PC-3 (cell line): Measurements from ENCODE around the gene ATG7. TPM values are rescaled to one million over a fixed set of nuclear protein-coding genes. Genes with fewer than 3 reads are reported as not detected.

Experiments
- ATAC-seq: fragments of 200-7000 bp; cut with Tn5 transposase; 2 replicates; pipeline ENCODE4 v1.9.1; 2020; ENCODE audit warnings: mild to moderate bottlenecking, moderate library complexity
- BruUV-seq: library from RNA; stranded (reverse); fragments of 400-500 nt; replicated peaks from 2 replicates; lab custom pipeline; 2021; lab: Mats Ljungman, UMichigan
- CTCF ChIA-PET: fragments of 300-600 bp; sonication (Branson Sonifier 250); formaldehyde crosslinking; loops from one replicate; lab custom pipeline; 2022; ENCODE audit warnings: antibody characterized with exemption; lab: Charles Lee
- POLR2A ChIA-PET: fragments of 300-600 bp; sonication (Branson Sonifier 250); formaldehyde crosslinking; loops from one replicate; lab custom pipeline; 2022; ENCODE audit warnings: antibody characterized with exemption; ENCODE audit not compliant: unreplicated experiment; lab: Charles Lee
- DNase-seq: peaks from one replicate; pipeline ENCODE4 v3.0.0-alpha.2; 2015
- H2AFZ ChIP-seq: fragments of 300-600 bp; sonication (generic); 2 replicates; pipeline ENCODE4 v1.6.0; 2016; ENCODE audit warnings: antibody characterized with exemption, low read length
- H3F3A ChIP-seq: fragments of 300-600 bp; sonication (generic); one replicate; pipeline ENCODE4 v1.6.0; 2017; ENCODE audit warnings: antibody characterized with exemption, low read length, control low read depth, mild to moderate bottlenecking; ENCODE audit not compliant: unreplicated experiment
- H3K27ac ChIP-seq: fragments of 300-600 bp; sonication (generic); 2 replicates; pipeline ENCODE4 v1.5.1; 2016; ENCODE audit warnings: mild to moderate bottlenecking, low read length
- H3K27me3 ChIP-seq: fragments of 300-600 bp; sonication (generic); 2 replicates; pipeline ENCODE4 v1.6.1; 2016; ENCODE audit warnings: low read length, mixed read lengths
- H3K36me3 ChIP-seq: fragments of 300-600 bp; sonication (generic); 2 replicates; pipeline ENCODE4 v1.6.1; 2016; ENCODE audit warnings: low read depth, mixed run types, low read length, mixed read lengths
- H3K4me1 ChIP-seq: fragments of 300-600 bp; sonication (generic); 2 replicates; pipeline ENCODE4 v1.5.1; 2016; ENCODE audit warnings: low read length; ENCODE audit not compliant: insufficient read depth
- H3K4me2 ChIP-seq: fragments of 300-600 bp; sonication (generic); 2 replicates; pipeline ENCODE4 v1.6.0; 2016; ENCODE audit warnings: low read length
- H3K4me3 ChIP-seq: fragments of 300-600 bp; sonication (generic); 2 replicates; pipeline ENCODE4 v1.5.1; 2016; ENCODE audit warnings: mild to moderate bottlenecking, low read length, mixed read lengths
- H3K79me2 ChIP-seq: fragments of 300-600 bp; sonication (generic); 2 replicates; pipeline ENCODE4 v1.6.1; 2017; ENCODE audit warnings: low read length, mixed read lengths
- H3K9ac ChIP-seq: fragments of 300-600 bp; sonication (generic); 2 replicates; pipeline ENCODE4 v1.6.0; 2016; ENCODE audit warnings: mild to moderate bottlenecking, low read length
- H3K9me2 ChIP-seq: fragments of 300-600 bp; sonication (generic); replicated peaks from 2 replicates; pipeline ENCODE4 v1.6.1; 2016; ENCODE audit warnings: mixed run types, low read length, mixed read lengths
- H3K9me3 ChIP-seq: fragments of 300-600 bp; sonication (generic); 2 replicates; pipeline ENCODE4 v1.6.1; 2016; ENCODE audit warnings: low read length, mixed read lengths
- H4K20me1 ChIP-seq: fragments of 300-600 bp; sonication (generic); 2 replicates; pipeline ENCODE4 v1.6.1; 2016; ENCODE audit warnings: low read length, mixed read lengths
- EZH2 ChIP-seq: fragments of 300-600 bp; sonication (generic); IDR thresholded peaks from one replicate; pipeline ENCODE4 v1.6.1; 2017; ENCODE audit warnings: antibody characterized with exemption, mild to moderate bottlenecking, low read length; ENCODE audit not compliant: unreplicated experiment
- EZH2phosphoT487 ChIP-seq: fragments of 300-600 bp; sonication (generic); IDR thresholded peaks from 2 replicates; pipeline ENCODE4 v1.6.1; 2018; ENCODE audit warnings: mild to moderate bottlenecking, antibody characterized with exemption, low read length, borderline replicate concordance
- intact Hi-C: fragments of 100-400 bp; cut with micrococcal nuclease; formaldehyde crosslinking; loops from 2 replicates; pipeline ENCODE4 v1.9.0; 2023
- total RNA-seq: library from RNA; depleted of rRNA; stranded (reverse); fragments of >200 nt; gene quantifications from 2 replicates; pipeline ENCODE4 v1.2.3, GENCODE V29; 2014
- TF ChIP-seq, protein P1 (sequence below): fragments of 300-600 bp; sonication (generic); conservative IDR thresholded peaks from 2 replicates; pipeline ENCODE4 v1.5.1; 2017; ENCODE audit warnings: antibody characterized with exemption, low read depth, mild to moderate bottlenecking, low read length

Gene ATG7
- total RNA-seq, 1 experiment from 2014 or later, result 36.5 TPM

DNA sequence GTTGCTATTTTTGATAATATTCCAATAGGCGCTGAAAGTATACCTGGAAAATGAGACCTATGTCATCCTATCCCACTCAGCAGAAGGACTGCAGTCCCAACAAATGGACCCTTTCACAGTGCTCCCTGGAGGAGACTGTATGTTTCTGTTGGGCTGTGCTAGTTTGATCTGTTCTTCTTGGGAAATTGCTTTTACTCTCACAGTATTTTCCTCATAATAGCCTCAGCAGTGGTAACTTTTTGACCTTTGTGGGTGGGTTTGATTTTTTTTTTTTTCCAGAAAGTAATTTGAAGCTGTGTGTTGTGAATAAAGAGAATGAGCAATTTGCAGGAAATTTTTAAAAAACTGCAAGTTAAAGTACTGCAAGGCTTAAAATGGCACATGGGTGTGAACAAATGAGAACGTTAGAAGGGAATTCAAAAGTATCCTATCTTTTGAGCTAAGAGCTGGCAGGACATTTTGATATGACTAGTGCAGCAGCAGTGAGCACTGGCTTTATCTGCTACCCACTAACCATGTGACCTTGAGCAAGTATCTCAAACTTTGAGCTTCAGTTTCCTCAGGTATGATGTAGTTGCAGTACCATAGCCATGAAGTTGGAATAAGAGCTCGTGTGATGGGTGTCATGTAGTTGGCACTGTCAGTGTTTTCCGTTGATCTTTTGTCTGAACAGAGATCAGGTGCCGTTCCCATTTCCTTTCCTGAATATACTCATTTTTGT, 118.4 kb downstream of the ATG7 start:
- Histone ChIP-seq H3K36me3 (no peaks in the 10 kb centered on the region), H3K9me2 (no peaks in the 10 kb centered on the region), H4K20me1 (no peaks in the 10 kb centered on the region), H3K4me3 (no peak overlapping the region), H3K9me3 (no peaks in the 10 kb centered on the region), H3K79me2 (no peaks in the 10 kb centered on the region), H3K27me3 (no peaks in the 10 kb centered on the region), H2AFZ (no peak overlapping the region), H3F3A (no peaks in the 10 kb centered on the region), H3K27ac (no peak overlapping the region), H3K4me1 (no peaks in the 10 kb centered on the region; the same call in 1 of the 2 replicates), H3K4me2 (no peak overlapping the region), H3K9ac (no peak overlapping the region)
- ChIA-PET POLR2A (no interaction called here), CTCF (no interaction called here)
- TF ChIP-seq EZH2, result no peak
- TF ChIP-seq, protein P1, sequence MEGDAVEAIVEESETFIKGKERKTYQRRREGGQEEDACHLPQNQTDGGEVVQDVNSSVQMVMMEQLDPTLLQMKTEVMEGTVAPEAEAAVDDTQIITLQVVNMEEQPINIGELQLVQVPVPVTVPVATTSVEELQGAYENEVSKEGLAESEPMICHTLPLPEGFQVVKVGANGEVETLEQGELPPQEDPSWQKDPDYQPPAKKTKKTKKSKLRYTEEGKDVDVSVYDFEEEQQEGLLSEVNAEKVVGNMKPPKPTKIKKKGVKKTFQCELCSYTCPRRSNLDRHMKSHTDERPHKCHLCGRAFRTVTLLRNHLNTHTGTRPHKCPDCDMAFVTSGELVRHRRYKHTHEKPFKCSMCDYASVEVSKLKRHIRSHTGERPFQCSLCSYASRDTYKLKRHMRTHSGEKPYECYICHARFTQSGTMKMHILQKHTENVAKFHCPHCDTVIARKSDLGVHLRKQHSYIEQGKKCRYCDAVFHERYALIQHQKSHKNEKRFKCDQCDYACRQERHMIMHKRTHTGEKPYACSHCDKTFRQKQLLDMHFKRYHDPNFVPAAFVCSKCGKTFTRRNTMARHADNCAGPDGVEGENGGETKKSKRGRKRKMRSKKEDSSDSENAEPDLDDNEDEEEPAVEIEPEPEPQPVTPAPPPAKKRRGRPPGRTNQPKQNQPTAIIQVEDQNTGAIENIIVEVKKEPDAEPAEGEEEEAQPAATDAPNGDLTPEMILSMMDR, result no peak
- TF ChIP-seq EZH2phosphoT487, result no peak
- ATAC-seq (no peak), DNase-seq (no peak)
- intact Hi-C loops, result no loop called here
- no TSS peak for BruUV-seq

DNA sequence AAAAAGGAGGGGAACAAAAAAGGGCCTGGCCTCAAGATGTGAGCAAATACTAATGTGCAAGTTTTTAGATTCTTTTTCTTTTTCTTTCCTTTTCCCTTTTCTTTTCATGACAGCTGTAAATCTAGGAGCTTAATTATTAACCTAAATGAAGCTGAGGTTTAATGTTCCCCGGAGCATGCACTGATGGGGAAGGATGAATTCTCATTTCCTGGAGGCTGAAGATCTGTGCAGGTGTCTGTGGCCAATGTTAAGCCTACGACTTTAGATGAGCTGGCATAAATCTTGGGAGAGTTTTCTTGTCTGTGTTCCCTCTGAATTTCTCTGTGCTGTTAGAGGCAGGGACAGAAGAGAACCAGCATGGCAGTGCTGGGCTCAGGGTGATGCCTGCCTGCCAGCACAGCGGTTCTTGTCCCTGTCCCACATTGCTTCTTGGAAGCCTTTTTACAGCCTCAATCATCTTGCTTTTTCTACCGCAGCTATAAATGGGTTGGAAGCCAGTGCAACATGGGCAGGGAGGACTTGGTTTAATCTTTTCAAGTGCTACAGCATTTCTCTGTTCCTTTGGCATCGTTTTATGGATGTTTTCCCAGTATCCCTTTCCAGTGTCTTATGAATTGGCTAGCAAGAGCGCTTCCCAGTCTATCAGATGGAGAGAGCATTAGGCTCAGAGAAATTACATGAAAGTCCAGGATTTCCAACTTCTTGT, 119.1 kb downstream of the ATG7 start:
- intact Hi-C loops, result no loop called here
- CTCF ChIA-PET, result no interaction called here
- ATAC-seq, result no peak

More for the DNA sequence above, 119.1 kb downstream of the ATG7 start:
- Histone ChIP-seq H3K4me1 (no peaks in the 10 kb centered on the region), H3K4me3 (no peak overlapping the region), H3K9me2 (no peaks in the 10 kb centered on the region), H3F3A (no peaks in the 10 kb centered on the region), H4K20me1 (no peaks in the 10 kb centered on the region), H3K9ac (no peak overlapping the region), H3K36me3 (no peaks in the 10 kb centered on the region), H3K79me2 (no peaks in the 10 kb centered on the region), H2AFZ (no peak overlapping the region), H3K9me3 (no peaks in the 10 kb centered on the region), H3K27ac (no peak overlapping the region), H3K27me3 (no peaks in the 10 kb centered on the region), H3K4me2 (no peak overlapping the region)
- POLR2A ChIA-PET, result interaction anchor here (0.5 kb wide), 1 partner anchor 13 kb away, joined by 3 read pairs; no protein-coding TSS in a partner anchor
- no TSS peak for BruUV-seq
- DNase-seq, result no peak
- TF ChIP-seq, protein P1, result no peak
- no peak for TF ChIP-seq EZH2
- no peak for TF ChIP-seq EZH2phosphoT487
